ENCODE results near the gene RAI1.

Gene RAI1

DNA sequence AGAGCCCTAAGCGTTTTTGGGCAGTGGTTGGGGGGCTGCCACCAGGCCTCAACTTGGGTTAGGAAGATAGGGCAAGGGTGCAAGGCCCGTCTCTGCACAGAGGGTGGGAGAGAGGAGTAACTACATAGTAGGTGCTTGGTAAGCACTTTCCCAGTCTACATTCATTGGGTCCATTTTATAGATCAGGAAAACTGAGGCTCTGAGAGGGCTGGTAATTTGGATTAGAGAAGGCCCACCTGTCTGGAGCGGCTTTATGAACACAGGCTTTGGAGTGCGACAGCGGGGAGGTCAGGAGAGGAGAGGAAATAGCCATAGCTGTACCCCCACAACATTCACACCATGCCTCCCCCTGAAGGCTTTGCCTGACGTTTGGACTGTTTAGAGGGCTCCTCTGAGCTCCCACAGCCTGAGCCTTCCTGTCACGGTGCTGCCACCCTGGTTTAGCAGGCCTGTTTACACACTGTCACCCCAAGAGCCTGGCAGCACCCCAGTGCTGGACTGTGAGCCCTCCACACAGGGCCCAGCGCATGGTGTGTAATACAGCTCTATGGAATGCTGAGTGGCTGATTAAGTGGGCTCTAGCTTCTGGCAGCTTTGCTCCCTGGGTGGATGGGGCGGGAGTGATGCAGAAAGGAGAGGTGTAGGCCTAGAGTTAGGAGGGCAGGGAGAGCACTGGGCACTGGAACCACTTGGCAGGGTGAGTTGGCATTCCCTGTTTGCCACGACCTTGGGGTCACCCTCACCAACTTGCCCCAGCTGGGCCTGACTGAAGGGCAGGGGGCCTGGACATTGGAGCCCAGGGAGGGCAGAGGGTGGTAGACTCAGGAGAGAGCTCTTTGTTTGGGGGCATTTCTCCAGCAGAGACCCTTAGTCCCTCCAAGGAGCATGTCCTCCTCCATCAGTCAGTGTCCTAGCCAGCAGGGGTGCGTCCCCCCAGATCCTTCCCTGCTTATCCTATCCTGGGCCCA is 73.7 kb downstream of the RAI1 start:
- peak; percentile 22 for DNase-seq

GRCh38 chr17:17755715-17756114 is 74.5 kb downstream of the RAI1 start:
- DNase-seq, result no peak

- peak; percentile 31 for DNase-seq
These were observed 76.1 kb downstream of the RAI1 start for GRCh38 chr17:17757391-17757791.

DNA sequence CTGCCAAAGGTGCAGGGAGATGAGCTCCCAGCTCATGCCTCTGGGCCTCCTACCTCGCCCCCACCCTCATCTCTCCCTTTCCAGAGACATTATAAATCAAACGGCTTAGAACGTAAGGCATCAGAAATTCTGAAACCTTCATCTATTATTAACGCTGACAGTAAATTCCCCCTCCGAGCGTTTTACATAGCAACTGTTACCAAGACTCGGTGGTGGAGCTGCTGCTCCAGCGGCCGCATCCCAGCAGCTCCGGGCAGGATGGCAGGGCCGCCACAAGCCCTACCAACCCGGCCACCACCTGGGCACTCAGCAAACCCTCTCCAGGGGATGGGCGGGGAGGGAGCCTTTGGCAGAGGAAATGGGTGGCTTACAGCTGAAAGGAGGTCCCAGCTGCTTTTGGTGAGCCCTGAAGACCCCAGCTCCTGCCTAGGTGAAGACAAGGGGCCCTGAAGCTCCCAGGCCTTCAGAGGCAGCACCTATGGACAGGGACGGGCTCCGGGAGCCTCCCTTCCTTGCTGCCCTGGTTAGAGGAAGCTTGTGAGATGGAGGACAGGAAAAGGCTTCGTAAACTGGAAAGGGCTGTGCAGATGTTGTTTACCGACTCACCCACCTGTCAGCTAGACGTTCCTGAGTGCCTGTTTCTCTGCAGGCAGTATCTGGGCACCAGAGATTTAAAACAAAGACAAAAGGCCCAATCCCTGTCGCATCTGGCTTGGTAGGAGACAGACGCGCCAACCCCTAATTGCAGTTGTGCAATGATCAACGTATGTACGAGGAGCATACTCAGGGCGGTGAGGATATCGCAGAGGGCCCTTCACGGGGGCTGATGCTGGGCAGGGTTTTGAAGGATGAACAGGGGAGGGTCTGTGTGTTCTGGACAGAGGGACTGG is 76.9 kb downstream of the RAI1 start:
- DNase-seq, result peak; percentile 40

DNA sequence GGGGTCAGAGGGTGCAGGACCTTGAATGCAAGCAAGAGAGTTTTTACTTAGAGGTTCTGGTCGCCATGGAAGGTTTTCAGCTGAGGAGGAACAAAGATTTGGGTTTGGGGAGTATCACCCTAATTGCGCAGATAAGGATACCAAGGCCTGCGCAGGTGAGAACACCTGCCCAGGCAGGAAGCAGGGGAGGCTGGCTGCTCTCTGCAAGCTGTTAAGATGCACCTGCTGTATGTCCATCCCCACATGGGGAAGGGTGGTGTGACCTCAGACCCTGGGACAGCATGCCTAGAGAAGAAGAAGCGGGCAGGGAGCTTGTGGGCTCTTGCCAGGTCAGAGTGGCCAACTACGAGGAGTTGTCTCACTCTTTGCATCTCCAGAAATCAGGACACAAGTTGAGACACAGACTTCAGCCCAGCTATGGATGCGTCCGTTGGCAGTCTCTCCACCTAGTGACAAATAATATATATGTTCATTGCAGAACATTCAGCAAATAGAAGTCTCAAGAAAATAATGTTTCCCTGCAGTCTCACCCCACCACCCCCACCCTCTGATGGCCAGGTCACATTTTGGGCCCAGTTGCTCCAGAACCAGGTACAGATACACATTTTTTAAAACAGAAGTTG is 77.8 kb downstream of the RAI1 start:
- DNase-seq, result no peak

DNA sequence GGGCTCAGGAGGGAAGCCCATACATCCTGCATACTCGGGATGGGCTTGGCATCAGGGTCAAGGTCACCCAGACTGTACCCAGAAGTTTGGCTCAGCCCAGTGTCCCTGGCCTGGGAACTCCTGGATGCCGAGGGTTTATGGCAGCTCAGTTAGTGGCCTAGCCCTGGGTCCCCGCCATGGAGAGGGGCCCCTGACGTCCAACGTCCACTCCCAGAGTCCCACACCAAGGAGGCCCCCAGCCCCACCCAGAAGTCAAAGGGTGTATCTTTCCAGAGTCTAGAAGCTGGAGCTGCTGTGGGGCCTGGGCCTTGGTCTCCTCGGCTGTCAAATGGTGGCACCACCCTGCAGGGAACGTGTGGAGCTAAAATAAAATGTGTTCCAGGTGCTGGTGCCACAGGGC is 79.1 kb downstream of the RAI1 start:
- DNase-seq, result no peak

- no peak for DNase-seq
These were observed 79.8 kb downstream of the RAI1 start for GRCh38 chr17:17760872-17761550.

DNA sequence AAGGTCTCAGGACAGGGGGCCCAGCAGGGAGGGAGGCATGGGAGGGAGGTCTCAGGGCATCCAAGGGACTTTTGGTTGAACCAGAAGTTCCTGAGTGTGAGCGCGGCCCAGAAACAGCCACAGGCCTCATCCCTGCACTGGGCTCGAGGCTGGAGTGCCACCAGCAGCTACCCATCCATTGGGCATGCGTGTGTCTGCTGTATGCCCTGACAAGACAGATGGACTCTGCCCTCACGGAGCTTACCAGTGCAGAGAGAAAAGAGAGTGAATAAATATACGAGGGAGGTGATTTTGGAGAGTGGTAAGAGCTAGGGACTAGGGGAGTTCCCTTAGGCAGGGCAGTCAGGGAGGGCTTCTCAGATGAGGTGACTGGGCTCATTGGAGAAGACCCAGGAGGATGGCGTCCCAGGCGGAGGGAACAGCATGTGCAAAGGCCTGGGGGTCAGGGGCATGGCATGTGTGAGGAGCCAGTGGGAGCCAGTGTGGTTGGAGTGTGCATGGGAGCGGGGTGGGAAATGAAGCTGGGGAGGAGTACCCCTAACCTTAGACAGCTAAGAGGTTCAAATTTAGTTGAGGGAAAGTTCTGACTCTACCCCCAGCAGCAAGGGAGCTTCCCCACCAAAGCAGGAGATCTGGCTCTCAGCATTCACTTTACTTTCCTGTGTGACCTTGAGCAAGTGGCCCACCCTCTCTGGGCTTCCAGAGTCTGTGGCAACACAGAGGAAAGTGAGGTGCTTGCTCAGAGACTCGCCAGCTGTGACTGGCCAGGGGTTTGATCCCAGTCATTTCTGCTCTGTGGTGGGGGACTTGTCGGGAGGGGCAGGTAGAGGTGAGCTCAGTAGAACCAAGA is 80.9 kb downstream of the RAI1 start:
- DNase-seq, result no peak

DNA sequence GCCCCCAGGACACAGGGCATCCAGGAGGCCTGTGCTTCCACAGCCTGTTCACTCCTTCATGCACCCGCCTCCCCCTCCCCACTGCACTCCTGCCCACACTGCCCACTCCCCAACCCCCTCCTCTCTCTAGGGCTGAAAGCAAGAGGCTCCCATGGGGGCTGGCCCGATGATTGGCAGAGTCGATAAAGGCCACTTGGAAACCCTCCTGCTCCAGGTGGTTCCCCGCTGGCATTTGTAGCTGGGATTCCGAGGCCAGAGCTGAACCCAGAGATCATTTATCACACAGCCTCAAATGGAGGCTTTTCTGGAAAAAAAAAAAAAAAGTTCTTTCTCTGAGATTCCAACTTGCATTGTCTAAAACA is 81.5 kb downstream of the RAI1 start:
- no peak for DNase-seq

DNA sequence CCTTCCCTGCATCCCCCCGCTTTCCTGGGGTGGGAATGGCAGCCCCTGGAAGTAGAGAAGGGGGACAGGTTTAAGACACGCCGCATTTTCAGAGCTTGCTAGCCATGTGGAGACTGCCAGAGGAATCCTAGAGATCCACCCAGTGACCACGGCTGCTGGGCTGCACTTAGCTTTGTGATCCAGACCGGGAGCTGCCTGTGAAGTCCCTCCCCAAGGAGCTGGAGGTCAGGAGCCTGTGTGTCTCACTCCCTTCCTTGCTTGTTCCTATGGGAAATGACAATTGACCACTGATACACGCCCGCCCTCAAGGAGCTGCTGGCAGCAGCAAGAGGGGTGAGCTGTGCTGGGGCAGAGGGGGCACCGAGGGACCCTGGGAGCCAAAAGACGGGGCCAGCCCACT is 81.9 kb downstream of the RAI1 start:
- no peak for DNase-seq

DNA sequence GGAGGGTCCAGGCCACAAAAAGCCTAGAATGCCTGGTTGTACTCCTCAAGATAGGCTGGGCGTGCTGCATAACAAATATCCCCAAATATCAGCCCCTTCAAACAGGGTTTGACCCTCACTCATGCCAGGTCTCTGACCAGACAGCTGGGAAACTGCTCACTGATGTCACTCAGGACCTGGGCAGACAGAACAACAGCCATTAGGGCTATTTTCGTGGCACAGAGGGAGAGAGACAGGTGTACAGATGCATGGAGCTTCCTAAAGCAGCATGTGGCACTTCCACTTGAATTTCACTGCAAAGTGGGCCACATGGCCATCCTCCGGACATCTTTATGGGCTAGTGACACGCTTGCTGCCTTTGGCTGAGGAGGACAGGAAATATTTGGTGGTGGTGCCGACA is 82.5 kb downstream of the RAI1 start:
- DNase-seq, result no peak

DNA sequence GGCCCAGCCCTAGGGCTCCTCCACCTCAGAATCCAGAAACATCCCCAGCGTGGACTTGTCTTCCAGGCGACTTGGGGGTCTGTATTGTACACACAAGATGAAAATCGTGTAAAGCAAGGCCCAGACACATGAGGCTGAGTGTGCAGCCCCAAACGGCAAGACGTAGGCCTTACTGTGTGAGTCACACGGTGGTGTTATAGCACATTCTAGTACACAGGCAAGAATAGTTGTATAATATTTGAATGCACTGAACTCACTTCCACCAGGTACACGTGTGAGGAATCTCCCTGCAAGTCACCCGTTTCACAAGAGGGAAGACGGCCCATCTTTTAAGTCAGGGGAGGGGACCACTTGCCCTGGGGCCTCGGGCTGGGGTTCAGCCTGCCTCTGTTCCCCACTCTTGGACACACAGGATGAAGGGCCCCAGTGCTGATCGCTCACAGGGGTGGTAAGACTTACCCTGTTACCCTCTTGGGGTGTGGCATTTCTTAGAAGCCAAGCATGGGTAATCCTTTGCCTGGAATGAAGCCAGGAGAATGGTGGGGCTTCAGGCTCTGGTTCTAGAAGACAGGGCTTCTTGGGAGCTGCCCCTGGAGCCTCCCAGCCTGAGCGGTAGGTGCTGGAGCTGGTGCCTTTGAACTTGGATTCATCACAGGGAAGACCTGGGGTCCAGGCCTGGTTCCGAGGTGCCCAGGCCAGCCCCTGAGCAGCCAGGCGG is 84.3 kb downstream of the RAI1 start:
- no peak for DNase-seq

- DNase-seq, result no peak
These were observed 85.0 kb downstream of the RAI1 start for GRCh38 chr17:17766077-17766743.

DNA sequence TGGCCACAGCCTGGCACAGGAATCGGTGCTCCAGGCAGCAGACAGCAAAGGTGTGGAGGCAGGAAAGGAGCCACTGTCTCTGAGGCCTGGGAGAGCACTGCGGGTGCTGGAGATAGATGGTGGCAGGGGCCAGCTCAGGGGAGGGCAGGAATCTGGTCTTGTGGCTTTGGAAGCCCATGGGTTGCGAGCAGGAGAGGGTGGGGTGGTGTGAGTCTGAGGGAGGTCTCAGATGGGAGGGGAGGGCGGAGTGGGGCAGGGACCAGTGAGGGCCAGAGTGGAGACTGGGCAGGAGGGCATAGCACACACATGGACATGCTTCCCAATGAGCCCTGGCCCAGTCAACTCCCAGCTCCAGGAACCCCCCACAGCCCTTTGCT is 85.5 kb downstream of the RAI1 start:
- no peak for DNase-seq

DNA sequence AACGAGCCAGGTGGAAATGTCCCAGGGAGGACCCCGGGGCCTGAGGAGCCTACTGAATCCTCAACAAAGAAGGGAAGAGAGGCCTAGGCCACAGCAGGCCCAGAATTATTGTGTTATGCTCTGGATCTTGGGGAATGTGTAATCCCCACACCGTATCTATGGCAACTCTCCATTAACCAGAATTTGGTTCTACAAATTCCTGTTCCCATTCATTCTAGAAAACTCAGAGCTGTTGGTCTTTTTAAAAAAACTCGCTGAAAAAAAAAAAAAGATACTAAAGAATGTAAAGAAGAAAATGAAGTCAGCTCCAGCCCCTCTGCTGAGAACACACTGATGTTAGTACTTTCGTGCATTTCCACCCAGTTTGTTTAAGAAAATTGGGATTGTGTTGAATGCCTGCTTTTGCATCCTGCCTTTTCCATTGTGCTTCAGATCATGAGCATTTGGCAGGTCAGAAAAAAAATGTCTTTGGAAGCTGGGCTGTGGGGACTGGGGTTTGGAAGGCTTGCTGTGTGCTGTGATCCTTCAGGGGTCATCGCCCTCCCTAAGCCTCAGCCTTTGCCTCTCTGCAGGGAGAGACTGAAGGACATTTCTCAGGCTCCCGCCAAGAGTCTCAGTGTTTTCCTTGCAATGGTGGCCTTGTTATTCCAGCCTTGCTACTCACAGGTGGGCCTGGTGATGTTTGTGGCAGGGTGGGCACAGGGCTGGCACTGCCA is 86.1 kb downstream of the RAI1 start:
- no peak for DNase-seq

GRCh38 chr17:17767887-17768418 is 86.7 kb downstream of the RAI1 start:
- no peak for DNase-seq

GRCh38 chr17:17768424-17769088 is 87.3 kb downstream of the RAI1 start:
- peak; percentile 35 for DNase-seq

- DNase-seq, result no peak
These were observed 88.8 kb downstream of the RAI1 start for GRCh38 chr17:17769869-17770631.
